NK-92 (cell line): ENCODE results near the gene HOXD13.

Experiments used
- DNase-seq: peaks from one replicate; lab custom pipeline; 2025; ENCODE audit not compliant: unreplicated experiment; lab: John Stamatoyannopoulos, UW

Gene HOXD13

DNA sequence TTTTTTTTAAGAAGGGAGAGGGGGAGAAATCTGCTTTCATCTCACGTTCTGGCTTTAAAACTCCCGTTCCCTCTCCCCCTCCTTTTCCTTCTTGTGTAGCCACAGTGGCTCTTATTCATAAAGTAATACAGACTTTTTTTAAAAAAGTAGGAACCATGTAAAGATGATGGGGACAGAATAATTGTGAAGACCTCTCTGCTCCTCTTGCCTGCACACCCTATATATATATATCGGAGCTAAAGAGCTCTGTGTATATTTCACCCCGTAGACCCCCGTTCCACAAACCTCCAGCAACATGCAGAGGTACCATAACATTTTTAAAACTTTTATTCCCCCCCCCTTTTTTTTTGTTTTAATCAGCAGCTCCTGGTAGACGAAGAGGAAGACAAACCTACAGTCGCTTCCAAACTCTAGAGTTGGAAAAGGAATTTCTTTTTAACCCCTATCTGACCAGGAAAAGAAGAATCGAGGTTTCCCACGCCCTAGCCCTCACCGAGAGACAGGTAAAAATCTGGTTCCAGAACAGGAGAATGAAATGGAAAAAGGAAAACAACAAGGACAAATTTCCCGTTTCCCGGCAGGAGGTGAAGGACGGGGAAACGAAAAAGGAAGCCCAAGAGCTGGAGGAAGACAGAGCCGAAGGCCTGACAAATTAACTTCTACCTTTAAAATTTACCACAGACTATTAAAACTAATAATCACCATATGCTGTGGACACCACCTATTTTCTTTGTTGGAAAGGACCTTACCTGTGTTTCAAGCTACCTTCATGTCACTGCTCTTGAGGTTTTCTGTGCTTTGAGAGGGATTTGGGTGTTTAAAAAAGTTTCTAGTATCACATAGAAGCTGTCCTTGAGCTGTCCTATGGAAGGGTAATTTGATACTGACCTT lies 38.7 kb downstream of the HOXD13 start:
- no peak for DNase-seq

DNA sequence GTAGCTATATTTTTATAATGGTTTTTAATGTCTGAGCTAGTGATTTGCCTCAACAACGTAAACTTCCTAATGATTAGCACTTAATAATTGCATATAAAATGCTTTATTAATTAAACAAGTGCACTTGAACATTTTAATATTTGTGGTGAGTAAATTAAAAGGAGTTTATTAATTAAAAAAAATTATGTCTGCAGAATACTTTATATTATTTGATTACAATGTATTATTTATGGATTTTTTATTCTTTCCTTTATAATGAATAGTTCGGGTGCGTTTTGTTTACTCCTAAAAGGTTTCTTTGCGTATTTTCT lies 39.3 kb downstream of the HOXD13 start:
- DNase-seq, result no peak

GRCh38 chr2:176132205-176133171 lies 40.0 kb downstream of the HOXD13 start:
- DNase-seq, result no peak

GRCh38 chr2:176133389-176133788 lies 40.9 kb downstream of the HOXD13 start:
- DNase-seq, result no peak

- DNase-seq, result no peak
Observed at GRCh38 chr2:176134035-176134434, 41.5 kb downstream of the HOXD13 start.

GRCh38 chr2:176135035-176135440 lies 42.5 kb downstream of the HOXD13 start:
- DNase-seq, result no peak

- no peak for DNase-seq
Observed at GRCh38 chr2:176136374-176137251, 44.1 kb downstream of the HOXD13 start.

- DNase-seq, result no peak
Observed at GRCh38 chr2:176137252-176137580, 44.7 kb downstream of the HOXD13 start.

DNA sequence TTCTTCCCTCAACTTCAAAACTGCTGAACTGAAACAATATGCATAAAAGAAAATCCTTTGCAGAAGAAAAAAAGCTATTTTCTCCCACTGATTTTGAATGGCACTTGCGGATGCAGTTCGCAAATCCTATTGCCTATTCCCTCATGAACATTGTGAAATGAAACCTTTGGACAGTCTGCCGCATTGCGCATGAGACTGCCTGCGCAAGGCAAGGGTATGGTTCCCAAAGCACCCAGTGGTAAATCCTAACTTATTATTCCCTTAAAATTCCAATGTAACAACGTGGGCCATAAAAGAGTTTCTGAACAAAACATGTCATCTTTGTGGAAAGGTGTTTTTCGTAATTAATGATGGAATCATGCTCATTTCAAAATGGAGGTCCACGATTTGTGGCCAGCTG lies 45.4 kb downstream of the HOXD13 start:
- DNase-seq, result no peak

GRCh38 chr2:176138526-176138922 lies 46.0 kb downstream of the HOXD13 start:
- DNase-seq, result no peak

- no peak for DNase-seq
Observed at GRCh38 chr2:176138923-176139660, 46.6 kb downstream of the HOXD13 start.

GRCh38 chr2:176139661-176140512 lies 47.4 kb downstream of the HOXD13 start:
- DNase-seq, result no peak

DNA sequence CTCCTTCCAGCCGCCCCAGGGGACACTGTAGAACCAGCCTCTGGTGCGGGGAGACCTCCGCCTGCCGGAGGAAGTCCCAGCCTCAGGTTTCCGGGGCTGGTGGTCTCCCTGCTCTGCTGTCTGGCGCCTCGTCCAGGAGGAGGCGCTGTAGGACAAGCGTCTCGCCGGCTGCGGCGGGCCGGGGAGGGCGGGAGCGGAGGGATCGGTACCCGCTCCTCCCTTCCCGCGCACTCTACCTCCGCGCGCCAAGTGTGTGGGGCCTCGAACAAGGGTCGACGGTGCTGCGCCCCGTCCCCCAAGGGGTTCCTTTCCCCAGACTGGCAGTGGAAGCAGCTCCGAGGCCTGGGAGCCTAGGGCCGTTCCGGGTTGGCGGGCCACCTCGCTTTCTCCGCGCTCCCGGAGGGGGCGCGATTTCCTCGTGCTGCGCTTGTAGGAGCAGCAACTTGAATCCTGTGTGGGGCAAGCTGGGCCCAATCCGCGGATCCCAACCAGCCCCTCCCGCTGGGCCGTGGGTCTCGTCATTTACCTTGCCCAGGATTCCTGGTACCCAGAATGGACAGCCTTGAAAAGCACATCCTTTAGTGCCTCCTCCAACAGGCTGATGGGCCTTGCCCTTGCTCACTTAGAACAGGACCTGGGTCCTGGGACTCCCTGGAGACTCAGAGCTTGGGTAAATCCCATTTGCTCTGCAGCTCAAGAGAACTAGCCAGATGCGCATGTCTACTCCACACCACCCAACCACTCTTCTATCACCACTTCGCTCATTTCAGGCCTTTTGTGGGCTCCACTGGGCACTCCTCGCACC lies 48.2 kb downstream of the HOXD13 start:
- no peak for DNase-seq

- no peak for DNase-seq
Observed at GRCh38 chr2:176142281-176142680, 49.8 kb downstream of the HOXD13 start.
